ENCODE results near the gene PMEL. TPM values are rescaled to one million over a fixed set of nuclear protein-coding genes. Genes with fewer than 3 reads are reported as not detected.

Gene PMEL
- total and polyA plus RNA-seq, 9 of the 15 experiments (the other 6 are each of a cell fraction or from before 2014, with no cell fraction given): 0.36 to 2.0 (median 0.98) TPM

DNA sequence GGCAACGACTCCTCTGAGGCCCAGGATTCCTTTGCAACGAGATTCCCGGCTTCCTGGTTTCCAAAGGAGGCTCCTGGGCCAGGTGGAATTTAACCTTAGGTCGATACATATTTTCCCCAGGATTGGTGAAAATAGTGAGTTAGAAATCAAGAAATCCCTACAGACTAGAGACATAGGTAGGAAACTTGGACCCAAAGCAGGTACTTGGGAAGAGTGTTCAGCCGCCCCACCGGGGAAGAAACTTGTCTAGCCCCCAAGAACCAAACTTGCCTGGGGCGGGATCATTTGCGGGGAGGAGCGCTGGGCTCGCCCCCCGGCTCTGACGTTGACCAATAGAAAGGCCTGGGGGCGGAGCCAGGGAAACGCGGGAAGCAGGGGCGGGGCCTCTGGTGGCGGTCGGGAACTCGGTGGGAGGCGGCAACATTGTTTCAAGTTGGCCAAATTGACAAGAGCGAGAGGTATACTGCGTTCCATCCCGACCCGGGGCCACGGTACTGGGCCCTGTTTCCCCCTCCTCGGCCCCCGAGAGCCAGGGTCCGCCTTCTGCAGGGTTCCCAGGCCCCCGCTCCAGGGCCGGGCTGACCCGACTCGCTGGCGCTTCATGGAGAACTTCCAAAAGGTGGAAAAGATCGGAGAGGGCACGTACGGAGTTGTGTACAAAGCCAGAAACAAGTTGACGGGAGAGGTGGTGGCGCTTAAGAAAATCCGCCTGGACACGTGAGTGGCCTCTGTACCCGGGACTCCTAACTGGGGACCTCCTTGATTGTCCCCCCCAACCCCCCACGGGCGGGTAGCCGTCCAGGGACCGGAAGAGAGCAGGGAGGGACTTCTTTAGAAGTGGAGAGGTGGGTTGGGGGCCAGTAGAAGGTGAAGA is 803 bp upstream of the PMEL start, which contains the start of gene CDK2 (continued):
- TF ChIP-seq KDM5B (IDR thresholded peaks at IDR 0.05; ENCODE audit: insufficient replicate concordance, low read depth, low read length): peak; percentile 49
- TF ChIP-seq, protein P1, sequence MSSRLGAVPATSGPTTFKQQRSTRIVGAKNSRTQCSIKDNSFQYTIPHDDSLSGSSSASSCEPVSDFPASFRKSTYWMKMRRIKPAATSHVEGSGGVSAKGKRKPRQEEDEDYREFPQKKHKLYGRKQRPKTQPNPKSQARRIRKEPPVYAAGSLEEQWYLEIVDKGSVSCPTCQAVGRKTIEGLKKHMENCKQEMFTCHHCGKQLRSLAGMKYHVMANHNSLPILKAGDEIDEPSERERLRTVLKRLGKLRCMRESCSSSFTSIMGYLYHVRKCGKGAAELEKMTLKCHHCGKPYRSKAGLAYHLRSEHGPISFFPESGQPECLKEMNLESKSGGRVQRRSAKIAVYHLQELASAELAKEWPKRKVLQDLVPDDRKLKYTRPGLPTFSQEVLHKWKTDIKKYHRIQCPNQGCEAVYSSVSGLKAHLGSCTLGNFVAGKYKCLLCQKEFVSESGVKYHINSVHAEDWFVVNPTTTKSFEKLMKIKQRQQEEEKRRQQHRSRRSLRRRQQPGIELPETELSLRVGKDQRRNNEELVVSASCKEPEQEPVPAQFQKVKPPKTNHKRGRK (tag; IDR thresholded peaks at IDR 0.05): no peak
- TF ChIP-seq HNRNPUL1 (IDR thresholded peaks at IDR 0.05; ENCODE audit: low read length): no peak
- peak; percentile 22 for TF ChIP-seq HNRNPLL (IDR thresholded peaks at IDR 0.05; ENCODE audit: low read depth, low read length, poor library complexity, severe bottlenecking)
- no peak for TF ChIP-seq RBM25 (IDR thresholded peaks at IDR 0.05; ENCODE audit: low read depth, low read length, severe bottlenecking)
- peak; percentile 70 for TF ChIP-seq POLR2H (tag; IDR thresholded peaks at IDR 0.05; ENCODE audit: low read depth)
- no peak for TF ChIP-seq ZNF324 (CRISPR knock-in tag; IDR thresholded peaks at IDR 0.05)
- TF ChIP-seq HLTF (IDR thresholded peaks at IDR 0.05): no peak
- TF ChIP-seq, protein P2, sequence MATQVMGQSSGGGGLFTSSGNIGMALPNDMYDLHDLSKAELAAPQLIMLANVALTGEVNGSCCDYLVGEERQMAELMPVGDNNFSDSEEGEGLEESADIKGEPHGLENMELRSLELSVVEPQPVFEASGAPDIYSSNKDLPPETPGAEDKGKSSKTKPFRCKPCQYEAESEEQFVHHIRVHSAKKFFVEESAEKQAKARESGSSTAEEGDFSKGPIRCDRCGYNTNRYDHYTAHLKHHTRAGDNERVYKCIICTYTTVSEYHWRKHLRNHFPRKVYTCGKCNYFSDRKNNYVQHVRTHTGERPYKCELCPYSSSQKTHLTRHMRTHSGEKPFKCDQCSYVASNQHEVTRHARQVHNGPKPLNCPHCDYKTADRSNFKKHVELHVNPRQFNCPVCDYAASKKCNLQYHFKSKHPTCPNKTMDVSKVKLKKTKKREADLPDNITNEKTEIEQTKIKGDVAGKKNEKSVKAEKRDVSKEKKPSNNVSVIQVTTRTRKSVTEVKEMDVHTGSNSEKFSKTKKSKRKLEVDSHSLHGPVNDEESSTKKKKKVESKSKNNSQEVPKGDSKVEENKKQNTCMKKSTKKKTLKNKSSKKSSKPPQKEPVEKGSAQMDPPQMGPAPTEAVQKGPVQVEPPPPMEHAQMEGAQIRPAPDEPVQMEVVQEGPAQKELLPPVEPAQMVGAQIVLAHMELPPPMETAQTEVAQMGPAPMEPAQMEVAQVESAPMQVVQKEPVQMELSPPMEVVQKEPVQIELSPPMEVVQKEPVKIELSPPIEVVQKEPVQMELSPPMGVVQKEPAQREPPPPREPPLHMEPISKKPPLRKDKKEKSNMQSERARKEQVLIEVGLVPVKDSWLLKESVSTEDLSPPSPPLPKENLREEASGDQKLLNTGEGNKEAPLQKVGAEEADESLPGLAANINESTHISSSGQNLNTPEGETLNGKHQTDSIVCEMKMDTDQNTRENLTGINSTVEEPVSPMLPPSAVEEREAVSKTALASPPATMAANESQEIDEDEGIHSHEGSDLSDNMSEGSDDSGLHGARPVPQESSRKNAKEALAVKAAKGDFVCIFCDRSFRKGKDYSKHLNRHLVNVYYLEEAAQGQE (IDR thresholded peaks at IDR 0.05; ENCODE audit: borderline replicate concordance): no peak
- TF ChIP-seq, protein P2 (CRISPR knock-in tag; IDR thresholded peaks at IDR 0.05; ENCODE audit: low read depth): no peak
- peak; percentile 50; the same call in 1 of the 2 replicates for TF ChIP-seq ATF7 (IDR thresholded peaks at IDR 0.05)
- no peak for TF ChIP-seq ZNF12 (CRISPR knock-in tag; IDR thresholded peaks at IDR 0.05)
- TF ChIP-seq RBM39 (optimal IDR thresholded peaks at IDR 0.05; ENCODE audit: low read depth, low read length): peak; percentile 38
- TF ChIP-seq RCOR1 (IDR thresholded peaks at IDR 0.05; ENCODE audit: borderline replicate concordance in 1 of 2, low read depth in 2 of 2, low read length in 2 of 2): 0 out of 4 replicates have a peak, but pooled peaks of 1 of the 2 experiments have one; percentile 19
- no peak for TF ChIP-seq NUFIP1 (IDR thresholded peaks at IDR 0.05; ENCODE audit: partially characterized antibody)
- TF ChIP-seq MTA3 (IDR thresholded peaks at IDR 0.05; ENCODE audit: borderline replicate concordance): peak; percentile 54; the same call in 1 of the 2 replicates
